Measurements from ENCODE around the gene EIF3A.
"Not testable (repeated sequence)": the region's sequence is repeated elsewhere in the genome, so short reads cannot be mapped to it uniquely, and the experiment has no call there.

EIF3A gene

DNA sequence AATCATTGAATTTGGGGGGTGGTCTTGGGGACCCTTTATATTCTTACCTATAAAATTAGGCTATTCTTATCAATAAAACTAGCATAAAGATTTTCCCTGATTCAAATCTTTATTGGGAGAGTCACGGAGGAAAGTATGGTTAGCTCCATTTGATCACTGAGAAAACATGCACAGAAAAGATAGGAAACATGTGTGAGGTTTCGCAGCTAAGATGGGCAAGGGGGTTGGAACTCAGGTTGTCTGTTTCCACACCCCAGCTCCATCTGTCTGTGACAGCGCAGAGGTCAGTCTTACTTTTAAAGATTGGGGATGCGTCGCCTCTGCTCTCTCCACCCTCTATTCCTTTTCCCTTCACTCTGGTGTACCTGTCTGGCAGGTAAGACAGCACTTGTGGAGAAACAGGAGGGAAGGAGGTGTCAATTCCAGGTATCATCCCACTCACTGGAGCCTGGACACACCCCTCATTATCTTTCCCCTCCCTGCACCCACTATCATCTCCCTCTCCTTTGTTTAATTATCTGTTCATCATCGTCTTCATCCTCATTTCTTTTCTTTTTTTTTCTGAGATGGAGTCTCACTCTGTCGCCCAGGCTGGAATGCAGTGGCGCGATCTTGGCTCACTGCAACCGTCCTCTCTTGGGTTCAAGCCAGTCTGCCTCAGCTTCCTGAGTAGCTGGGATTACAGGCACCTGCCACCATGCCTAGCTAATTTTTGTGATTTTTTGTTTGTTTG lies 20.9 kb upstream of the EIF3A start:
- no peak for DNase-seq

DNA sequence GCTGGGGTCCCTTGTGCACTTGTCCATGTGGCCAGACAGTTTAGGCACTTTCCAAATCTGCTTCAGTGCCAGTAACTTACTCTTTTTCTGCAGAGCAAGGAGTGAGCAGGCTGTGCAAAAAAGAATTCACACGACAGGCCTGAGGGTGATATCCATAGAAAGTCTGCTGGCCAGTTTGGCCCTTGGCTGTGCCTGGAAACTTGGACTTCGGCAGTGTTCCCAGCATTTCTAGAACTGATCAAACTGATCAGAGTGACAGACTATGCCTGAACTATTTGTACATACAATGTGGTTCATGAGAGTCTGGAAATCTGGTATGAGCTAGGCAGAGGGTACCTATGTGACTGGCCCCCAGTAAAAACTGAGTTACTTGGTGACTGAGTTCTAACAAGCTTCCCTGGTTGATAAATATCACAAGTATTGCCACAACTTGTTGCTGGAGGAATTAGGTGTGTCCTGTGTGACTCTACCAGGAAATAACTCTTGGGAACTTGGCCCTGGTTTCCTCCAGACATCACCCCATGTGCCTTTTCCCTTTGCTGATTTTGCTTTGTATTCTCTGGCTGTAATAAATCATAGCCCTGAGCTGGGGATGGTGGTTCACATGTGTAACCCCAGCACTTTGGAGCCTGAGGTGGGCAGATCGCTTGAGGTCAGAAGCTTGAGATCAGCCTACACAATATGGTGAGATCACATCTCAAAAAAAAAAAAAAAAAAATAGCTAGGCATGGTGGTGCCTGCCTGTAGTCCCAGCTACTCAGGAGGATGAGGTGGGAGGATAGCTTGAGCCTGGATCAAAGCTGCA lies 20.0 kb upstream of the EIF3A start:
- DNase-seq = no peak

DNA sequence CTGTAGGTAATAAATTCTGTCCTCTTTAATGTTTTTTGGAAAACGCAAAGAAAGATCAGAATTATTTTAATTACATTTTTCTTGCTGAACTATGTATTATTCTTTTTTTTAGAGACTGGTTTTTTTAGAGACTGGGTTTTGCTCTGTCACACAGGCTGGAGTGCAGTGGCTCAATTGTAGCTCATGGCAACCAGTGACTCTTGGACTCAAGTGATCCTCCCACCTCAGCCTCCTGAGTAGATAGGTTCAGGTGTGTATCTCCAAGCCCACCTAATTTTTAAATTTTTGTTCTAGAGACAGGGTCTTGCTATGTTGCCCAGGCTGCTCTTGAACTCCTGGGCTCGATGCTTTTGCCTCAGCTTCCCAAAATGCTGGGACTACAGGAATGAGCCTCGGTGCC lies 18.0 kb upstream of the EIF3A start:
- DNase-seq = no peak

DNA sequence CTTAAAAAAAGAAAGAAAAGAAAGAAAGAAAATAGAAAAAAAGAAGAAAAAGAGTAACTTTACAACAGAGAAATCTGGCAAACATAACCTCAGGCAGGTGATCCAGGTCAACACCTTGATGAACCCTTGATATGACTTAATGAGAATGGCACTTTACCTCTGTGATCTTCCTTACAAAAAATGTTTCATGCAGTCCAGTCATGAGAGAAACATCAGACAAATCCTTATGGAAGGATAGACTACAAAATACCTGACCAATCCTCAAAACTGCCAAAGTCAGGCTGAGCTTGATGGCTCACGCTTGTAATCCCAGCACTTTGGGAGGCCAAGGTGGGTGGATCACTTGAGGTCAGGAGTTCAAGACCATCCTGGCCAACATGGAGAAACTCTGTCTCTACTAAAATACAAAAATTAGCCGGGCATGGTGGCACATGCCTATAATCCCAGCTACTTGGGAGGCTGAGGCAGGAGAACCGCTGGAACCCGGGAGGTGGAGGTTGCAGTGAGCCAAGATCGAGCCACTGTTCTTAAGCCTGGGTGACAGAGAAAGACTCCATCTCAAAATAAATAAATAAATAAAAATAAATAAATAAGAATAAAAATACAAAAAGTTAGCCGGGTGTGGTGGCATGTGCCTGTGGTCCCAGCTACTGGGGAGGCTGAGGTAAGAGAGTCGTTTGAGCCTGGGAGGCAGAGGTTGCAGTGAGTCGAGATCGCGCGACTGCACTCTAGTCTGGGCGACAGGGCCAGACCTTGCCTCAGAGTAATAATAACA lies 16.2 kb upstream of the EIF3A start:
- not testable (repeated sequence) for DNase-seq

DNA sequence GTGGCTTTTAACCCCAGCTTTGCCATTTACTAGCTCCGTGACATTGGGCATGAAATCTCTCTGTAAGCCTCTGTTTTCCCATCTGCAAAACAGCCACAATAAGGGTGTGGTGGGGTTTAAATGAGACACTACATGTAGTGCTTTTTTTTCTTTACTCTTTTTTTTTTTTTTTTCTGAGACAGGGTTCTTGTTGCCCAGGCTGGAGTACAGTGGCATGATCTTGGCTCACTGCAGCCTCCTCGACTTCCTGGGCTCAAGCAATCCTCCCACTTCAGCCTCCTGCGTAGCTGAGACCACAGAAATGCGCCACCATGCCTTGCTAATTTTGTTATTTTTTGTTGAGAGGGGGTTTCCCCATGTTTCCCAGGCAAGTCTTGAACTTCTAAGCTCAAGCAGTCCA lies 15.0 kb upstream of the EIF3A start:
- no peak for DNase-seq

- no peak for DNase-seq
Measured at GRCh38 chr10:119090968-119091367, 10.4 kb upstream of the EIF3A start.

GRCh38 chr10:119090026-119090795 lies 9.6 kb upstream of the EIF3A start:
- DNase-seq = no peak

- DNase-seq = no peak
Measured at GRCh38 chr10:119087271-119087882, 6.8 kb upstream of the EIF3A start.

- no peak for DNase-seq
Measured at GRCh38 chr10:119084896-119085295, 4.3 kb upstream of the EIF3A start.

DNA sequence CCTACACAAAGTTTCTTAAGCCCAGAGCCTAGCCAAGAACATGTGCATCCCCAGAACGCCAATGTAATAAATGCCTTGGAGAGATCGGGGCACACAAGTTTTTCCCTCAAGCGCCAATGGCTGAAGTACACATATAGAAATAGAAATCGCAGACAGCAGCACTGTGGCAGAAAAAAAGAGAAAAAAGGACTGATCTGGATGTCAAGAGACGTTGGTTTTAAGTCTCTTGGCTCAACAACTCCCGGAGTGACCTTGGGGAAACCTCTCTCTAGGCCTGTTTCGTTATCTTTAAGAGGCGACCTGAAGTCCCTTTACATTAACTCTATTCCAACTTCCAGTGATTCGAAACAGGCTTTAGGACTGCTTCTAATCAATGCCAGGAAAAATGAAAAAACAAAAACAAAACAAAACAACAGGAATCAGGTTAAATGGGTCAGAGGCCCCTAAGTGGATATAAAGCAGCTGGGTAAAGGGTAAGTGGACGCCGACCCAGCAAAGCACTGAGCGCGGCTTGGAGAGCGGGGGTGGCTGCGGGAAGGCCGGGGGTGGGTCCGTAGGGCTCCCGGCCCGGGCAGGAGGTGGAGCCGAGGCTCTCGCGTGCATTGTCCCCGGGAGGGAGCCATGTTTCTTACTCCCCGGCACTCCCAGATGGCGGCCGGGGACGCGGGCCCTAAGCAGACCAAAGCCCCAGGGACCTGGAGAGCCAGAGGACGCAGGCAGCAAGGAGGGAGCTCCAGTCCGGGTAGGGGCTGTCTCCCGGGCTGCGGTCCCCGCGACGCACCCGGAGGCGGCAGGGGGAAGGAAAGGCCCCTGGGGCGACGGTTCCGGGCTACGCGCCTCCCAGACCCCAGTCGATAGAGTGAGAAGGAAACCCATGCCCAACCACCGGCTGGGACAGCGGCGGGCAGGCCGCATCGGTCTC lies 757 bp downstream of the EIF3A start:
- DNase-seq = no peak

- DNase-seq = no peak
Measured at GRCh38 chr10:119078422-119079179, 2.0 kb downstream of the EIF3A start.

DNA sequence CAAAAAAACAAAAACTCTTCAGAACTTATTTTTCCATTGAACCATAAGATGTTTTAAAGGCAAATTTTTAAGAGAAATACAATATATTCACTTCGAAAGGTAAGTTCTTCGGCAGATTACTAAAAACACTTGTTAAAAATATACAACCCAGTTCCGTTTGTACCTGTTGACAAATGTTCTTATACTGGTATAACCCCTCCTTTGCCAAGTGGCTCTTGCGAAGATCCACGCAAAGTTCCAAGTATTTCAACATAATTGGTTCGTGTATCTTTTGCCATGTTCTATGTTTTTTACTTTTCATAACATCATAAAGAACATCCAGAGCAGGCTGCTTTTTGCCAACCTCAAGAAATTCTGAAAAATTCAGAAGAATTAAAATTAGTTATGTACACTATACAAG lies 7.0 kb downstream of the EIF3A start:
- DNase-seq = no peak

- DNase-seq = no peak
Measured at GRCh38 chr10:119070395-119071165, 10.0 kb downstream of the EIF3A start.

GRCh38 chr10:119061926-119062325 lies 18.7 kb downstream of the EIF3A start:
- DNase-seq = no peak

- no peak for DNase-seq
Measured at GRCh38 chr10:119061352-119061751, 19.3 kb downstream of the EIF3A start.

GRCh38 chr10:119060107-119060506 lies 20.5 kb downstream of the EIF3A start:
- no peak for DNase-seq

GRCh38 chr10:119059557-119059956 lies 21.1 kb downstream of the EIF3A start:
- DNase-seq = no peak

DNA sequence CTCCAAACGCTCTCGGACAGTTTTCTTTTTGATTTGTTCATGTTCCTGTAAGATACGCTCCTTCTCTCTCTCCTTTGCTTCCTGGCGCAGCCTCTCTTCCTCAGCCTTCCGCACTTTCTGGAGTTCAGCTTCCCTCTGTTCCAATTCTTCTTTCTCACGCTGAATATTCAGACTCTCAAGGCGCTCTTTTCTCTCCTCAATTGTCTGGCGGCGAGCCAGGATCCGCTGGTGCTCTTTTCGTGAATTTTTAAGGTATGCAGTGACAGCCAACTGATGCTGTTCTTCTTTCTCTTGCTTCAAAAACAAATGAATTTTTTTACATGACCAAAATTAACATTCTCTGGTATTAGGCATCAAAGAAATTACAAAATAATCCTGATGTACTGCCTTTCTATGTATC lies 22.6 kb downstream of the EIF3A start:
- DNase-seq = no peak

DNA sequence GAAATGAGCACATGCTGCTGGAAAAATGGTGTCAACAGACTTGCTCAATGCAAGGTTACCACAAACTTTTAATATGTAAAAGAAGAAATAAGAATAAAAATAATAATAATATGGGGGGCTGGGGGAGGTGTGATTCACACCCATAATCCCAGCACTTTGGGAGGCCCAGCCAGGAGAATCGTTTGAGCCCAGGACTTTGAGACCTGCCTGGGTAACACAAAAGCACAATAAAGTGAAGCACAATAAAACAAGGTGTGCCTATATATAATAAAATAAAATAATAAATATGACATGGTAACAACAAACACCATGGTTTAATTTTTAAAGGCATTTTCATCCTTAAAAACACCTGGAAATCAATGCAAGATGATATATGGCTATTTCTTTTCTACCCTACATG lies 25.1 kb downstream of the EIF3A start:
- DNase-seq = no peak

DNA sequence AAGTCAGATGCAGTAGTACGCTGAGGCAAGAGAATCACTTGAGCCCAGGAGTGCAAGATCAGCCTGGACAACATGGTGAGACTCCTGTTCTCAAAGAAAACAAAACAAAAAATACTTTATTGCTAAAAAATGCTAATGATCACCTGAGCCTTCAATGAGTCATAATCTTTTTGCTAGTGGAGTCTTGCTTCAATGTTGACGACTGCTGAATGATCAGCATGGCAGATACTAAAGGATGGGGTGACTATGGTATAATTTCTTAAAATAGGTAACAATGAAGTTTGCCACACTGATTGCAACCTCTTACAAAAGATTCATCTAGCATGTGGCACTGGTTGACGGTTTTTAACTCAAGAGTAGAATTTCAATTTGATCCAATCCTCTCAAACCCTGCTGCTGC lies 28.8 kb downstream of the EIF3A start:
- no peak for DNase-seq
